ENCODE data around the gene CXCL6. TPM values are rescaled to one million over a fixed set of nuclear protein-coding genes. Genes with fewer than 3 reads are reported as not detected.

Gene CXCL6
- total and polyA plus RNA-seq, 4 donors, result 4.2 to 21.5 (median 6.4) TPM

GRCh38 chr4:73841243-73841925 is 4.9 kb downstream of the CXCL6 start:
- ATAC-seq (ENCODE audit: insufficient read depth, low FRiP score), result no peak
- Histone ChIP-seq H3K4me1 (ENCODE audit: control insufficient read depth in 5 of 5, insufficient read depth in 5 of 5, low read length in 5 of 5) (peaks cover 0 to 2% (median 0%) of the 10 kb centered on the region in 5 donors), H3K9me3 (ENCODE audit: control insufficient read depth in 4 of 4, insufficient read depth in 3 of 4, low read length in 3 of 4) (no peaks in the 10 kb centered on the region), H3K9ac (ENCODE audit: insufficient read depth in 1 of 2, low read length in 2 of 2) (no peak overlapping the region), H3K27ac (ENCODE audit: low read depth in 1 of 2, low read length in 1 of 2) (no peak overlapping the region), H3K27me3 (ENCODE audit: control insufficient read depth in 3 of 3, insufficient read depth in 3 of 3, low read length in 2 of 3) (peaks cover 0 to 13% (median 0%) of the 10 kb centered on the region in 3 donors), H3K36me3 (ENCODE audit: control insufficient read depth in 4 of 4, insufficient read depth in 4 of 4, low read length in 4 of 4) (no peaks in the 10 kb centered on the region), H3K4me3 (no peak overlapping the region)
- TF ChIP-seq, protein P1, sequence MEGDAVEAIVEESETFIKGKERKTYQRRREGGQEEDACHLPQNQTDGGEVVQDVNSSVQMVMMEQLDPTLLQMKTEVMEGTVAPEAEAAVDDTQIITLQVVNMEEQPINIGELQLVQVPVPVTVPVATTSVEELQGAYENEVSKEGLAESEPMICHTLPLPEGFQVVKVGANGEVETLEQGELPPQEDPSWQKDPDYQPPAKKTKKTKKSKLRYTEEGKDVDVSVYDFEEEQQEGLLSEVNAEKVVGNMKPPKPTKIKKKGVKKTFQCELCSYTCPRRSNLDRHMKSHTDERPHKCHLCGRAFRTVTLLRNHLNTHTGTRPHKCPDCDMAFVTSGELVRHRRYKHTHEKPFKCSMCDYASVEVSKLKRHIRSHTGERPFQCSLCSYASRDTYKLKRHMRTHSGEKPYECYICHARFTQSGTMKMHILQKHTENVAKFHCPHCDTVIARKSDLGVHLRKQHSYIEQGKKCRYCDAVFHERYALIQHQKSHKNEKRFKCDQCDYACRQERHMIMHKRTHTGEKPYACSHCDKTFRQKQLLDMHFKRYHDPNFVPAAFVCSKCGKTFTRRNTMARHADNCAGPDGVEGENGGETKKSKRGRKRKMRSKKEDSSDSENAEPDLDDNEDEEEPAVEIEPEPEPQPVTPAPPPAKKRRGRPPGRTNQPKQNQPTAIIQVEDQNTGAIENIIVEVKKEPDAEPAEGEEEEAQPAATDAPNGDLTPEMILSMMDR (IDR thresholded peaks at IDR 0.05; ENCODE audit: control extremely low read depth, extremely low read depth), result no peak
- no peak for DNase-seq
- 76 to 93% methylated on average over 3 to 4 of the region's 4 CpGs for WGBS, 2 donors

DNA sequence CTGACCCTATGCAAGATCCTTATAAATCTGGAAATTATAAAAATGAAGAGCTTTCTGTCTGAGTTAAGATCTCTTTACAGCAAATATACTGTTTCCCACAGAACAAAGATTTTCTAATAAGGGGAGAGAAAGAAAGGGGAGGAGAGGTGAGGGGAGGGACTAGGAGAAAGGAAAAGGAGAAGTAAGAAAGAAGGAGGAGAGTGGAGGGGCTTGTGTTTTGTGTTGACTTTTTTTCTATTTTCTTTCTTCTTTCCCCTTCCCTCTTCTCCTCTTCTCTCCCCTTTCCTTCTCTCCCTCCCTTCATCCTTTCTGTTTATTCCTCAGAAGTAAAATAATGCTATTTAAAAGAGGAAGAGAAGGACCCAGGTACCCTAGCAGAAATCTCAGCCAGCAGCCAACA is 6.2 kb downstream of the CXCL6 start:
- TF ChIP-seq, protein P1 (IDR thresholded peaks at IDR 0.05; ENCODE audit: control extremely low read depth, extremely low read depth), result no peak
- H3K4me1 ChIP-seq (ENCODE audit: control insufficient read depth in 5 of 5, insufficient read depth in 5 of 5, low read length in 5 of 5), result no peaks in the 10 kb centered on the region
- no peak for ATAC-seq (ENCODE audit: insufficient read depth, low FRiP score)
- DNase-seq, result no peak
- H3K9ac ChIP-seq (ENCODE audit: insufficient read depth in 1 of 2, low read length in 2 of 2), result no peak overlapping the region
- H3K36me3 ChIP-seq (ENCODE audit: control insufficient read depth in 4 of 4, insufficient read depth in 4 of 4, low read length in 4 of 4), result no peaks in the 10 kb centered on the region
- H3K9me3 ChIP-seq (ENCODE audit: control insufficient read depth in 4 of 4, insufficient read depth in 3 of 4, low read length in 3 of 4), result no peaks in the 10 kb centered on the region
- no peak overlapping the region for H3K4me3 ChIP-seq
- H3K27ac ChIP-seq (ENCODE audit: low read depth in 1 of 2, low read length in 1 of 2), result no peak overlapping the region
- peaks cover 0 to 3% (median 0%) of the 10 kb centered on the region in 3 donors for H3K27me3 ChIP-seq (ENCODE audit: control insufficient read depth in 3 of 3, insufficient read depth in 3 of 3, low read length in 2 of 3)

GRCh38 chr4:73843369-73843768 is 6.9 kb downstream of the CXCL6 start:
- H3K27ac ChIP-seq (ENCODE audit: low read depth in 1 of 2, low read length in 1 of 2), result no peak overlapping the region
- no peak for DNase-seq
- no peak for ATAC-seq (ENCODE audit: insufficient read depth, low FRiP score)
- no peaks in the 10 kb centered on the region for H3K27me3 ChIP-seq (ENCODE audit: control insufficient read depth in 3 of 3, insufficient read depth in 3 of 3, low read length in 2 of 3)
- no peaks in the 10 kb centered on the region for H3K9me3 ChIP-seq (ENCODE audit: control insufficient read depth in 4 of 4, insufficient read depth in 3 of 4, low read length in 3 of 4)
- no peaks in the 10 kb centered on the region for H3K4me1 ChIP-seq (ENCODE audit: control insufficient read depth in 5 of 5, insufficient read depth in 5 of 5, low read length in 5 of 5)
- no peak overlapping the region for H3K4me3 ChIP-seq
- H3K36me3 ChIP-seq (ENCODE audit: control insufficient read depth in 4 of 4, insufficient read depth in 4 of 4, low read length in 4 of 4), result no peaks in the 10 kb centered on the region
- TF ChIP-seq, protein P1 (IDR thresholded peaks at IDR 0.05; ENCODE audit: control extremely low read depth, extremely low read depth), result no peak
- no peak overlapping the region for H3K9ac ChIP-seq (ENCODE audit: insufficient read depth in 1 of 2, low read length in 2 of 2)

GRCh38 chr4:73844345-73844744 is 7.9 kb downstream of the CXCL6 start:
- H3K9ac ChIP-seq (ENCODE audit: insufficient read depth in 1 of 2, low read length in 2 of 2), result no peak overlapping the region
- ATAC-seq (ENCODE audit: insufficient read depth, low FRiP score), result no peak
- H3K27me3 ChIP-seq (ENCODE audit: control insufficient read depth in 3 of 3, insufficient read depth in 3 of 3, low read length in 2 of 3), result no peaks in the 10 kb centered on the region
- no peak overlapping the region for H3K27ac ChIP-seq (ENCODE audit: low read depth in 1 of 2, low read length in 1 of 2)
- no peaks in the 10 kb centered on the region for H3K36me3 ChIP-seq (ENCODE audit: control insufficient read depth in 4 of 4, insufficient read depth in 4 of 4, low read length in 4 of 4)
- H3K4me3 ChIP-seq, result no peak overlapping the region
- DNase-seq, result no peak
- no peaks in the 10 kb centered on the region for H3K9me3 ChIP-seq (ENCODE audit: control insufficient read depth in 4 of 4, insufficient read depth in 3 of 4, low read length in 3 of 4)
- TF ChIP-seq, protein P1 (IDR thresholded peaks at IDR 0.05; ENCODE audit: control extremely low read depth, extremely low read depth), result no peak
- no peaks in the 10 kb centered on the region for H3K4me1 ChIP-seq (ENCODE audit: control insufficient read depth in 5 of 5, insufficient read depth in 5 of 5, low read length in 5 of 5)
- 29 to 46% methylated on average over 3 of the region's 3 CpGs for WGBS, 2 donors

Measured in lung (tissue), 12 donors.